Peyer's patch (tissue), 4 donors: Measurements from ENCODE around the gene DHRS7B. TPM values are rescaled to one million over a fixed set of nuclear protein-coding genes. Genes with fewer than 3 reads are reported as not detected.
A peak's percentile ranks its signal among the peaks of the same experiment; 100 is the strongest.

ENCODE experiments used
- DNase-seq, 3 donors: peaks; one replicate each; pipeline ENCODE4 v3.0.0-alpha.2; 2017 to 2019
- H3K27ac ChIP-seq, 4 donors: fragments of 200-600 bp; sonication (generic); one replicate each; pipeline ENCODE4 v1.5.1; 2016 to 2019
- H3K27me3 ChIP-seq, 2 donors: fragments of 200-600 bp; sonication (generic); one replicate each; pipeline ENCODE4 v1.5.1; 2019
- H3K36me3 ChIP-seq, 3 donors: fragments of 200-600 bp; sonication (generic); one replicate each; pipeline ENCODE4 v1.5.1; 2016 to 2019
- H3K4me1 ChIP-seq, 4 donors: fragments of 200-600 bp; sonication (generic); one replicate each; pipeline ENCODE4 v1.5.1; 2016 to 2019
- H3K4me3 ChIP-seq, 4 donors: fragments of 200-600 bp; sonication (generic); 1 replicate in 3 of 4; 2 replicates in 1 of 4; pipeline ENCODE4 v1.5.1; 2016 to 2019; ENCODE audit warnings: mild to moderate bottlenecking in 1 of 4
- H3K9me3 ChIP-seq, 4 donors: fragments of 200-600 bp; sonication (generic); one replicate each; pipeline ENCODE4 v1.5.1; 2016 to 2019; ENCODE audit warnings: mild to moderate bottlenecking in 1 of 4
- POLR2A ChIP-seq, 2 donors: fragments of 450-650 bp; IDR thresholded peaks; one replicate each; pipeline ENCODE4 v1.5.1; 2017; ENCODE audit warnings: antibody characterized with exemption in 2 of 2, mild to moderate bottlenecking in 2 of 2, moderate library complexity in 2 of 2
- total RNA-seq, 4 donors: library from RNA; depleted of rRNA; stranded (reverse); fragments of >200 nt; gene quantifications; one replicate each; pipeline ENCODE4 v1.1.0, GENCODE V29; 2016
- TF ChIP-seq, protein P1 (sequence below), 6 experiments: fragments of 450-650 bp in 4 of 6; fragments of 200-600 bp in 2 of 6; sonication (generic) in 1 of 6; IDR thresholded peaks; one replicate each; pipeline ENCODE4 v1.5.1; 2017 to 2019; ENCODE audit warnings: antibody characterized with exemption in 6 of 6, mild to moderate bottlenecking in 3 of 6, moderate library complexity in 1 of 6

Gene DHRS7B
- total RNA-seq, 4 donors from 2014 or later, result 20.6 to 41.2 (median 26.2) TPM

DNA sequence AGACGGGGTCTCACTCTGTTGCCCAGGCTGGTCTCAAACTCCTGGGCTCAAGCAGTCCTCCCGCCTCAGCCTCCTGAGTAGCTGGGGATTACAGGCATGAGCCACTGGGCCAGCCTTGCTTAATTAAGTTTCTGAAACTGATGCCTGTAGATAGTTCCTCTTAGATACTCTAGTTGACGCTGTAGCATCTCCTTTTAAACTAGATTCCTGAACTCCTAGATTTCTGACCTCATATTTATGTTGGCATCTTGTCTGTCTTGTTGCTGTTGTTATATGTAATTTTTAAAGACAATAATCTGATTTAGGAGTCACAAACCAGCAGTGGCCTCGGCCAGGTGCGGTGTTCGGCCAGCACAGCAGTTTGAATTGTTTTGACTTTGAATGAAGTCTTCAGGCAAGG, 37.5 kb downstream of the DHRS7B start:
- Histone ChIP-seq H3K27ac (no peak overlapping the region), H3K9me3 (no peaks in the 10 kb centered on the region), H3K36me3 (no peaks in the 10 kb centered on the region), H3K4me1 (no peaks in the 10 kb centered on the region), H3K4me3 (no peak overlapping the region), H3K27me3 (no peaks in the 10 kb centered on the region)
- no peak for TF ChIP-seq POLR2A (IDR thresholded peaks at IDR 0.05)
- TF ChIP-seq, protein P1, sequence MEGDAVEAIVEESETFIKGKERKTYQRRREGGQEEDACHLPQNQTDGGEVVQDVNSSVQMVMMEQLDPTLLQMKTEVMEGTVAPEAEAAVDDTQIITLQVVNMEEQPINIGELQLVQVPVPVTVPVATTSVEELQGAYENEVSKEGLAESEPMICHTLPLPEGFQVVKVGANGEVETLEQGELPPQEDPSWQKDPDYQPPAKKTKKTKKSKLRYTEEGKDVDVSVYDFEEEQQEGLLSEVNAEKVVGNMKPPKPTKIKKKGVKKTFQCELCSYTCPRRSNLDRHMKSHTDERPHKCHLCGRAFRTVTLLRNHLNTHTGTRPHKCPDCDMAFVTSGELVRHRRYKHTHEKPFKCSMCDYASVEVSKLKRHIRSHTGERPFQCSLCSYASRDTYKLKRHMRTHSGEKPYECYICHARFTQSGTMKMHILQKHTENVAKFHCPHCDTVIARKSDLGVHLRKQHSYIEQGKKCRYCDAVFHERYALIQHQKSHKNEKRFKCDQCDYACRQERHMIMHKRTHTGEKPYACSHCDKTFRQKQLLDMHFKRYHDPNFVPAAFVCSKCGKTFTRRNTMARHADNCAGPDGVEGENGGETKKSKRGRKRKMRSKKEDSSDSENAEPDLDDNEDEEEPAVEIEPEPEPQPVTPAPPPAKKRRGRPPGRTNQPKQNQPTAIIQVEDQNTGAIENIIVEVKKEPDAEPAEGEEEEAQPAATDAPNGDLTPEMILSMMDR (IDR thresholded peaks at IDR 0.05), result no peak
- DNase-seq, result no peak

DNA sequence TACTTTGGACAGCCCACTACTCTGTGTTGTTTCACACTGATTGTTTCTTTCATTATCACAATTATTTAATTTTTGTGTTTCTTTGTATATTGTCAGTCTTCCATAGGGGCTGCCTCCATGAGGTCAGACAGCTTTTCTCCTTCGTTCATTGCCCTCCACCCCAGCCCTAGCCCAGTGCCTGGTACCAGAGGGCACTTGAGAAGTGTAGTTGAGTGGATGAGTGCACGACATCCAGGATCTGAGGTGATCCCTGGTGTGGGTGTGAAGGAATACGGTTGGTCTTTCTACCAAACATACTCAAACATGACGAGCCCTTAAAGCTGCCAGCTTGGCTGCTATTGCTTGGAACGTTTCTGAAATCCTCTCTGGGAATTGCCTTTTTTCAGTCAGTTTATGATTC, 37.9 kb downstream of the DHRS7B start:
- DNase-seq, result no peak
- no peaks in the 10 kb centered on the region for H3K36me3 ChIP-seq
- no peaks in the 10 kb centered on the region for H3K4me1 ChIP-seq
- no peak overlapping the region for H3K4me3 ChIP-seq
- no peaks in the 10 kb centered on the region for H3K27me3 ChIP-seq
- H3K9me3 ChIP-seq, result no peaks in the 10 kb centered on the region
- H3K27ac ChIP-seq, result no peak overlapping the region
- TF ChIP-seq, protein P1 (IDR thresholded peaks at IDR 0.05), result no peak
- no peak for TF ChIP-seq POLR2A (IDR thresholded peaks at IDR 0.05)

DNA sequence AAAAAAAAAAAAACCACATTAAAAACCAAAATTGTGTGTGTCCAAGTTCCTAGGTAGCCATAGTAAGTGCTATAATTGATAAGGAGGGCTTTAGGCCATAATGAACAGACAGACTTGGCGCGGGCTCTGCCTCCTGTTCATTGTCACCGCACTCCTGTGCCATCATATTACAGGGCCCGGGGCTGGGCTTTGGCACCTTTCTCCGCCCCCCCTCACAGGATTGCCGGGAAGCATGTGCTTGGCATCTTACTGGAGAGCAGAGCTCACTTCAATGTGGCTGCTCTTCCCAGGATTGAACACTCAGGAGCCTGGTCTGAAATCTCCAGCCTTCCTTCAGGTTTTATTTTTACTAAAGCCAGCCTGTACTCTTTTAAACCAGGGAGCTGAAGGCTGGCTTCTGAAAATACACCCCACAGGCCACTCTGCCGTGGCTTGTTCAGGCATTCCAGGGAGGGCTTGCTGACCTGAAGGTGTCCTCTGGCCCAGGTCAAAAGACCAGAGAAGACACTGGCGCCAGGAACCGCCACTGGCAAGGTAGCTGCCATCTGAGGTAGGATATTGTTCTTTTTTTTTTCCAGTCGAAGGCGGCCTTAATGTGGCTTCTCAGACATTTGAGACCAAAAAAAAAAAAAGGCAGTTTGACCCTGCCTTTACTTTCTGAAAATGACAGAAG, 39.3 kb downstream of the DHRS7B start:
- Histone ChIP-seq H3K9me3 (no peaks in the 10 kb centered on the region), H3K4me1 (no peaks in the 10 kb centered on the region), H3K27ac (peak overlapping the region in 1 of 4 donors; percentile 60), H3K27me3 (no peaks in the 10 kb centered on the region), H3K4me3 (no peak overlapping the region), H3K36me3 (no peaks in the 10 kb centered on the region)
- TF ChIP-seq POLR2A (IDR thresholded peaks at IDR 0.05), result no peak
- TF ChIP-seq, protein P1 (IDR thresholded peaks at IDR 0.05), result no peak
- no peak for DNase-seq

DNA sequence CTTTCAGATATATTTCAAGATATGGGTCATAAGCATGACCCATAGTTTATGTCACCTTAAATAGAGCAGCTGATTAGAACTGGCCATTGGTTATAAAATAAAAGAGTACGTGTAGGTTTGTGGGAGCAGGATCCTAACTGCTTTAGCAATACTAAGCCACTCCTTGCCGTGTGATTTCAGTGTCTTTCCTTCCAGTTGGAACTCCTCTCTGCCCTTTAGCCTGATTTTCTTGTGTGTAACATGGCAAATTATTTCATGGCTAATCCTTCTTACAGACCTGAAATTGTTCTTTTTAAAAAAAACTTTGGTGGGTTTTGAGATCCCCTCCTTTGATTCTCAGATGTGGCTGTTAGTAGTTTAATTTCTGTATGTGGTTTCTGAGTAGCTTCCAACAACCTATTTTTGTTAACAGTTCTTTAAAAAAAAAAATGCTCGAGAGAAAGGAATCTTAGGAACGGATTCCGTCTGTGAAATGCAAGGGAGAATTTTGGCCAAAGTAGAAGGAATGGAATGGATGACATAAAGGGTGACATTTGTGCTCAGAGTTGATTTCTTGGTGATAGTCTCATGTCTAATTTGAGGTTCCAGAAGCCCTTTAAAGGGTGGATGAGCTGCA, 39.9 kb downstream of the DHRS7B start:
- no peak for DNase-seq
- Histone ChIP-seq H3K9me3 (no peaks in the 10 kb centered on the region), H3K27me3 (no peaks in the 10 kb centered on the region), H3K4me3 (no peak overlapping the region), H3K4me1 (no peaks in the 10 kb centered on the region), H3K27ac (peak overlapping the region in 2 of 4 donors; percentile 53 to 60), H3K36me3 (peaks cover 0 to under 1% (median 0%) of the 10 kb centered on the region in 3 donors)
- TF ChIP-seq POLR2A (IDR thresholded peaks at IDR 0.05), result no peak

DNA sequence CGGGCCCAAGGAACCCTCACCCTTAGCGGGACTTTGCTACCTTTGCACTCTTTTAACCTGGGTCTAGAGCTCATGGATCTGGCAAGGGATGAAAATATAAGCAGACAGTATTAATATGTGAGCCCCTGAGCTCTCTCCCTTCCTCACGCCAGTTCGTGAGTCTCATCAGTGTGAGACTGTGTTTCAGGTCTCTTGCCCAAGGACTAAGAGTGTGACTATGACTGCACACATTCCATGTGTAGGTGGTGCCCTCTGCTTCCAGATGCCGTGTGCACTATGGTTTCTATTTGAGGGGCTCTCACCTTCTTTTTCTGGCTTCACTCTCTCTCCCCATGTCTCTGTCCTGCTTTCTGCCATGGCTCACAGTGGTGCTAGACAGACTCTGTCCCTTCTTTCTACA, 40.5 kb downstream of the DHRS7B start:
- peaks cover 0 to 7% (median 0%) of the 10 kb centered on the region in 3 donors for H3K36me3 ChIP-seq
- DNase-seq, result no peak
- H3K4me3 ChIP-seq, result no peak overlapping the region
- peak overlapping the region in 2 of 4 donors; percentile 53 to 60 for H3K27ac ChIP-seq
- H3K4me1 ChIP-seq, result no peaks in the 10 kb centered on the region
- H3K9me3 ChIP-seq, result no peaks in the 10 kb centered on the region
- TF ChIP-seq POLR2A (IDR thresholded peaks at IDR 0.05), result no peak
- TF ChIP-seq, protein P1 (IDR thresholded peaks at IDR 0.05), result no peak
- H3K27me3 ChIP-seq, result no peaks in the 10 kb centered on the region

DNA sequence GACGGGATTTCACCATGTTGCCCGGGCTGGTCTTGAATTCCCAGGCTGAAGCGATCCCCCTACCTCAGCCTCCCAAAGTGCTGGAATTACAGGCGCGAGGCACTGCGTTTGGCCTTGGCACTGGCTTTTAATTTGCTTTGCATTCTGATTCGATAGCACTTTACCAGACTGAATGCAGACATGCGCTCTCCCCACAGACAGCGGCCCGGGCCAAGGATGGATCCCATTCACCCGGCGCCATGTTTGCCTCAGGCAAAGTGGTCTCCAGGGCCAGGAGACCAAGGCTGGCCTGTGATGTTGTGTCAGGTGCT, 41.7 kb downstream of the DHRS7B start:
- Histone ChIP-seq H3K36me3 (peaks cover 0 to 18% (median 0%) of the 10 kb centered on the region in 3 donors), H3K9me3 (no peaks in the 10 kb centered on the region), H3K4me3 (no peak overlapping the region), H3K27ac (no peak overlapping the region), H3K4me1 (no peaks in the 10 kb centered on the region), H3K27me3 (no peaks in the 10 kb centered on the region)
- TF ChIP-seq, protein P1 (IDR thresholded peaks at IDR 0.05), result no peak
- no peak for TF ChIP-seq POLR2A (IDR thresholded peaks at IDR 0.05)
- DNase-seq, result no peak
